K562 (cell line): ENCODE measurements around the gene LIAS. TPM values are rescaled to one million over a fixed set of nuclear protein-coding genes. Genes with fewer than 3 reads are reported as not detected.
A peak's percentile ranks its signal among the peaks of the same experiment; 100 is the strongest.

Experiments used
- ARID3B ChIP-seq: fragments of 250-450 bp; sonication (Bioruptor Pico); IDR thresholded peaks from 2 replicates; pipeline ENCODE4 v1.4.0; 2020; ENCODE audit warnings: borderline replicate concordance
- ATF3 ChIP-seq, 2 experiments: fragments of 450-650 bp in 1 of 2; sonication (generic) in 1 of 2; formaldehyde crosslinking in 1 of 2; IDR thresholded peaks in 1 of 2; conservative IDR thresholded peaks in 1 of 2; 2 replicates each; pipeline versions ENCODE4 v1.6.1 to v1.8.1; 2016 to 2023; ENCODE audit warnings: mild to moderate bottlenecking in 2 of 2, moderate library complexity in 2 of 2, inconsistent platforms in 1 of 2, missing genetic modification reagents in 1 of 2
- BMI1 ChIP-seq: fragments of 150-350 bp; IDR thresholded peaks from 2 replicates; pipeline ENCODE4 v1.6.1; 2014; ENCODE audit warnings: low read length
- CBX1 ChIP-seq: sonication (generic); IDR thresholded peaks from 2 replicates; pipeline ENCODE4 v1.6.1; 2016; ENCODE audit warnings: antibody characterized with exemption, low read depth, mild to moderate bottlenecking
- COPS2 ChIP-seq: fragments of 450-650 bp; conservative IDR thresholded peaks from 2 replicates; pipeline ENCODE4 v1.6.1; 2016; ENCODE audit warnings: mild to moderate bottlenecking, moderate library complexity
- ELF2 ChIP-seq: fragments of 250-450 bp; sonication (Bioruptor Pico); IDR thresholded peaks from 2 replicates; pipeline ENCODE4 v1.5.0; 2021; ENCODE audit warnings: mild to moderate bottlenecking
- HSF4 ChIP-seq: fragments of 250-450 bp; sonication (Bioruptor Pico); IDR thresholded peaks from 2 replicates; pipeline ENCODE4 v2.1.2; 2022; ENCODE audit warnings: mild to moderate bottlenecking, moderate library complexity, borderline replicate concordance
- JUN ChIP-seq, 2 experiments: sonication (generic) in 1 of 2; formaldehyde crosslinking in 1 of 2; IDR thresholded peaks; 2 replicates each; pipeline versions ENCODE4 v1.6.1 to v1.8.0; 2012 to 2022; ENCODE audit warnings: borderline replicate concordance in 2 of 2, mild to moderate bottlenecking in 2 of 2, improper control_type of control experiment in 1 of 2, low read depth in 1 of 2, low read length in 1 of 2, missing genetic modification reagents in 1 of 2
- KDM5B ChIP-seq: fragments of 200-600 bp; sonication (generic); IDR thresholded peaks from 2 replicates; pipeline ENCODE4 v1.6.1; 2012; ENCODE audit warnings: low read depth, mild to moderate bottlenecking, moderate library complexity, low read length, control low read depth, inconsistent platforms; ENCODE audit not compliant: insufficient replicate concordance
- RNF2 ChIP-seq: sonication (generic); IDR thresholded peaks from 2 replicates; pipeline ENCODE4 v1.6.1; 2016
- SNIP1 ChIP-seq: fragments of 450-650 bp; IDR thresholded peaks from 2 replicates; pipeline ENCODE4 v1.7.1; 2017; ENCODE audit warnings: low read depth, mild to moderate bottlenecking
- ZBTB12 ChIP-seq: fragments of 250-450 bp; sonication (Bioruptor Pico); IDR thresholded peaks from 2 replicates; pipeline ENCODE4 v1.4.0; 2020
- ZBTB26 ChIP-seq: fragments of 450-650 bp; formaldehyde crosslinking; IDR thresholded peaks from 2 replicates; pipeline ENCODE4 v1.4.0; 2022; ENCODE audit warnings: missing genetic modification characterization
- ZEB2 ChIP-seq: fragments of 450-650 bp; IDR thresholded peaks from 2 replicates; pipeline ENCODE4 v1.6.1; 2016
- ZFX ChIP-seq: sonication (generic); formaldehyde crosslinking; IDR thresholded peaks from 2 replicates; pipeline ENCODE4 v1.8.0; 2022; ENCODE audit warnings: mild to moderate bottlenecking, missing genetic modification reagents, moderate library complexity
- ZNF121 ChIP-seq: sonication (generic); formaldehyde crosslinking; conservative IDR thresholded peaks from 2 replicates; pipeline ENCODE4 v1.8.0; 2022; ENCODE audit warnings: missing genetic modification reagents
- ZNF316 ChIP-seq: fragments of 450-650 bp; IDR thresholded peaks from 2 replicates; pipeline ENCODE4 v1.6.1; 2016
- ZNF347 ChIP-seq: fragments of 450-650 bp; formaldehyde crosslinking; IDR thresholded peaks from 2 replicates; pipeline ENCODE4 v1.4.0; 2020; ENCODE audit warnings: low read depth, mild to moderate bottlenecking, moderate library complexity
- ZNF740 ChIP-seq, 3 experiments: fragments of 200-800 bp in 1 of 3; sonication (Bioruptor generic) in 1 of 3; sonication (generic) in 1 of 3; formaldehyde crosslinking in 1 of 3; IDR thresholded peaks; 2 replicates each; pipeline versions ENCODE4 v1.6.1 to v1.8.0; 2016 to 2022; ENCODE audit warnings: mild to moderate bottlenecking in 2 of 3, missing compliant biosample characterization in 2 of 3, missing genetic modification characterization in 2 of 3, missing genetic modification reagents in 1 of 3
- polyA plus RNA-seq, 8 experiments: library from polyadenylated mRNA; depleted of rRNA in 4 of 8; stranded (reverse) in 5 of 8; unstranded in 3 of 8; fragments of >200 nt; fragmentation: Nextera tagmentation in 2 of 8; fragmentation: Illumina TruSeq in 1 of 8; extraction: Ambion mirVana in 2 of 8; extraction: Trizol in 1 of 8; gene quantifications; 2 replicates each; pipeline versions ENCODE4 v1.2.1 to v1.2.3, GENCODE V29; 2011 to 2014; ENCODE audit warnings: inconsistent platforms in 1 of 8, missing spikeins in 1 of 8
- total RNA-seq, 7 experiments: library from RNA; depleted of rRNA in 6 of 7; stranded (reverse); fragments of >200 nt in 6 of 7; fragmentation: Illumina TruSeq in 2 of 7; extraction: Trizol in 2 of 7; gene quantifications; 2 replicates each; pipeline versions ENCODE4 v1.2.1 to v1.2.3, GENCODE V29; 2011 to 2021; ENCODE audit warnings: low replicate concordance in 1 of 7

Gene LIAS
- total and polyA plus RNA-seq, 9 of the 15 experiments (the other 6 are each of a cell fraction or from before 2014, with no cell fraction given), result 21.9 to 57.1 (median 42.1) TPM

- TF ChIP-seq CBX1 (peak; percentile 35; the same call in 1 of the 2 replicates), ZNF121 (CRISPR knock-in tag) (no peak), ARID3B (CRISPR knock-in tag) (no peak), ZBTB26 (peak; percentile 10; the same call in 1 of the 2 replicates), ATF3 (IDR thresholded peaks at IDR 0.05) (no peak), ATF3 (CRISPR knock-in tag; conservative IDR thresholded peaks at IDR 0.05) (no peak), RNF2 (0 out of 2 replicates have a peak, but pooled peaks have one; percentile 17), ZFX (CRISPR knock-in tag) (peak; percentile 95), ZBTB12 (peak; percentile 50; the same call in 1 of the 2 replicates), ZNF316 (no peak; the same call in 1 of the 2 replicates), ELF2 (CRISPR knock-in tag) (peak; percentile 15; the same call in 1 of the 2 replicates), BMI1 (no peak), HSF4 (CRISPR knock-in tag) (no peak), JUN (IDR thresholded peaks at IDR 0.05; ENCODE audit: borderline replicate concordance, low read depth, low read length) (no peak), JUN (CRISPR knock-in tag; IDR thresholded peaks at IDR 0.05; ENCODE audit: borderline replicate concordance) (no peak), COPS2 (no peak), ZNF740 (CRISPR knock-in tag; IDR thresholded peaks at IDR 0.05) (peak; percentile 58; the same call in 1 of the 2 replicates), ZNF740 (tag; IDR thresholded peaks at IDR 0.05) (no peak), SNIP1 (no peak), ZNF347 (CRISPR knock-in tag) (no peak), KDM5B (peak; percentile 95), ZEB2 (peak; percentile 91)
Observed at GRCh38 chr4:39527296-39528060, 68.6 kb downstream of the LIAS start, which contains the start of gene UGDH (continued).
